HL-60/S4 (cell line): ENCODE results near the gene SYT15.
"Not testable (repeated sequence)": the region's sequence is repeated elsewhere in the genome, so short reads cannot be mapped to it uniquely, and the experiment has no call there.

Source experiments
- in situ Hi-C: fragments of 300-500 bp; cut with MboI; formaldehyde crosslinking; loops from 2 replicates; pipeline ENCODE4 v1.14.3; 2022; ENCODE audit warnings: low sequenced_read_pairs

The SYT15 gene

GRCh38 chr10:46588221-46588620 lies 9.3 kb downstream of the SYT15 start:
- in situ Hi-C loops, result not testable (repeated sequence)

GRCh38 chr10:46589589-46589988 lies 10.7 kb downstream of the SYT15 start:
- in situ Hi-C loops, result not testable (repeated sequence)

- in situ Hi-C loops, result not testable (repeated sequence)
Measured at GRCh38 chr10:46591053-46591452, 12.1 kb downstream of the SYT15 start.

GRCh38 chr10:46593307-46593706 lies 14.4 kb downstream of the SYT15 start:
- in situ Hi-C loops, result not testable (repeated sequence)

GRCh38 chr10:46594453-46595063 lies 15.6 kb downstream of the SYT15 start:
- in situ Hi-C loops, result not testable (repeated sequence)

GRCh38 chr10:46596570-46596969 lies 17.6 kb downstream of the SYT15 start:
- in situ Hi-C loops, result not testable (repeated sequence)

- in situ Hi-C loops, result not testable (repeated sequence)
Measured at GRCh38 chr10:46597616-46598246, 18.8 kb downstream of the SYT15 start.

GRCh38 chr10:46600516-46600915 lies 21.6 kb downstream of the SYT15 start:
- in situ Hi-C loops, result not testable (repeated sequence)

GRCh38 chr10:46615540-46615939 lies 36.6 kb downstream of the SYT15 start:
- in situ Hi-C loops, result not testable (repeated sequence)

- in situ Hi-C loops, result not testable (repeated sequence)
Measured at GRCh38 chr10:46616227-46616626, 37.3 kb downstream of the SYT15 start.

GRCh38 chr10:46617134-46617533 lies 38.2 kb downstream of the SYT15 start:
- in situ Hi-C loops, result not testable (repeated sequence)

GRCh38 chr10:46617913-46618312 lies 39.0 kb downstream of the SYT15 start:
- in situ Hi-C loops, result not testable (repeated sequence)

- in situ Hi-C loops, result not testable (repeated sequence)
Measured at GRCh38 chr10:46623899-46624654, 45.1 kb downstream of the SYT15 start.

GRCh38 chr10:46629805-46630204 lies 50.9 kb downstream of the SYT15 start:
- in situ Hi-C loops, result not testable (repeated sequence)

GRCh38 chr10:46630816-46631215 lies 51.9 kb downstream of the SYT15 start:
- in situ Hi-C loops, result not testable (repeated sequence)

GRCh38 chr10:46631683-46632082 lies 52.8 kb downstream of the SYT15 start:
- in situ Hi-C loops, result not testable (repeated sequence)

- in situ Hi-C loops, result not testable (repeated sequence)
Measured at GRCh38 chr10:46634698-46635097, 55.8 kb downstream of the SYT15 start.

GRCh38 chr10:46635364-46635959 lies 56.5 kb downstream of the SYT15 start:
- in situ Hi-C loops, result not testable (repeated sequence)

- in situ Hi-C loops, result not testable (repeated sequence)
Measured at GRCh38 chr10:46640005-46640404, 61.1 kb downstream of the SYT15 start.
